HG02943 (cell line): ENCODE data around the gene CCT3.
"Not testable (repeated sequence)": the region's sequence is repeated elsewhere in the genome, so short reads cannot be mapped to it uniquely, and the experiment has no call there.

ENCODE experiments used
- ATAC-seq: cut with Tn5 transposase; IDR thresholded peaks from one replicate; pipeline ENCODE4 v1.9.1; 2021; ENCODE audit warnings: mild to moderate bottlenecking, low read depth, moderate library complexity; ENCODE audit not compliant: unreplicated experiment

Gene CCT3

GRCh38 chr1:156338180-156338976 is at the start of gene CCT3, which contains the start of gene TSACC:
Gene CCT3 (minus strand): TSS chr1:156338292. CDS start chr1:156338184, 108 bp downstream.
Gene TSACC (plus strand): TSS chr1:156338526. CDS start chr1:156339758, 1,232 bp downstream.
- ATAC-seq: peak; percentile 97

- no peak for ATAC-seq
Measured at GRCh38 chr1:156387870-156388173, 49.7 kb upstream of the CCT3 start.

- ATAC-seq: no peak
Measured at GRCh38 chr1:156386949-156387869, 49.1 kb upstream of the CCT3 start.

GRCh38 chr1:156386134-156386901 is 48.2 kb upstream of the CCT3 start:
- ATAC-seq: no peak

GRCh38 chr1:156385534-156386031 is 47.5 kb upstream of the CCT3 start:
- ATAC-seq: no peak

- ATAC-seq: no peak
Measured at GRCh38 chr1:156384658-156385057, 46.6 kb upstream of the CCT3 start.

GRCh38 chr1:156384007-156384406 is 45.9 kb upstream of the CCT3 start:
- ATAC-seq: no peak

GRCh38 chr1:156383023-156383422 is 44.9 kb upstream of the CCT3 start:
- no peak for ATAC-seq

- ATAC-seq: no peak
Measured at GRCh38 chr1:156382561-156382960, 44.5 kb upstream of the CCT3 start.

GRCh38 chr1:156379420-156380165 is 41.5 kb upstream of the CCT3 start:
- no peak for ATAC-seq

GRCh38 chr1:156378557-156378956 is 40.5 kb upstream of the CCT3 start:
- no peak for ATAC-seq

GRCh38 chr1:156376958-156377919 is 39.1 kb upstream of the CCT3 start:
- no peak for ATAC-seq

- no peak for ATAC-seq
Measured at GRCh38 chr1:156376146-156376545, 38.1 kb upstream of the CCT3 start.

GRCh38 chr1:156373546-156373945 is 35.5 kb upstream of the CCT3 start:
- no peak for ATAC-seq

GRCh38 chr1:156372876-156373275 is 34.8 kb upstream of the CCT3 start:
- no peak for ATAC-seq

- no peak for ATAC-seq
Measured at GRCh38 chr1:156372265-156372586, 34.1 kb upstream of the CCT3 start.

GRCh38 chr1:156371553-156372264 is 33.6 kb upstream of the CCT3 start:
- ATAC-seq: no peak

- not testable (repeated sequence) for ATAC-seq
Measured at GRCh38 chr1:156369685-156370286, 31.7 kb upstream of the CCT3 start.
